HEK293 (cell line): ENCODE data around the gene ADAMTSL2.

Experiments used
- CTCF ChIP-seq: fragments of 450-650 bp; formaldehyde crosslinking; IDR thresholded peaks from 2 replicates; pipeline ENCODE4 v1.5.1; 2016; ENCODE audit warnings: missing biosample characterization, missing genetic modification characterization
- REST ChIP-seq: fragments of 450-650 bp; formaldehyde crosslinking; IDR thresholded peaks from 2 replicates; pipeline ENCODE4 v1.5.1; 2016; ENCODE audit warnings: missing biosample characterization, missing genetic modification characterization
- TCF7L2 ChIP-seq: IDR thresholded peaks from 2 replicates; pipeline ENCODE4 v1.6.1; 2011; ENCODE audit warnings: low read depth, mild to moderate bottlenecking, inconsistent platforms, low read length, moderate library complexity, borderline replicate concordance
- YY1 ChIP-seq: fragments of 450-650 bp; formaldehyde crosslinking; IDR thresholded peaks from 2 replicates; pipeline ENCODE4 v1.5.1; 2018; ENCODE audit warnings: missing biosample characterization, missing genetic modification characterization
- ZNF16 ChIP-seq: fragments of 450-650 bp; formaldehyde crosslinking; IDR thresholded peaks from 2 replicates; pipeline ENCODE4 v1.5.1; 2016; ENCODE audit warnings: low read depth, missing biosample characterization, missing genetic modification characterization

GRCh38 chr9:133506653-133507038 lies 27.9 kb upstream of the ADAMTSL2 start:
- TF ChIP-seq CTCF (tag by site-specific recombination) = no peak
- TF ChIP-seq REST (tag by site-specific recombination) = no peak
- TF ChIP-seq ZNF16 = no peak
- TF ChIP-seq YY1 (tag by site-specific recombination) = no peak
- no peak for TF ChIP-seq TCF7L2
